ENCODE results near the gene MRPS27. TPM values are rescaled to one million over a fixed set of nuclear protein-coding genes. Genes with fewer than 3 reads are reported as not detected.

The MRPS27 gene
- total and polyA plus RNA-seq, 2 of the 4 experiments (the other 2 are of a cell fraction): 46.9 to 90.5 TPM

- no peak overlapping the region for H2AK5ac ChIP-seq (ENCODE audit: low read depth, low read length)
- no peak overlapping the region for H4K5ac ChIP-seq (ENCODE audit: low read depth, low read length)
- no peak overlapping the region for H3K14ac ChIP-seq (replicated peaks; ENCODE audit: low read depth, low read length)
- H3K4ac ChIP-seq (ENCODE audit: low read depth, low read length): no peak overlapping the region
- POLR2A ChIA-PET (ENCODE audit: unreplicated experiment): no interaction called here
- H3K9me1 ChIP-seq (ENCODE audit: insufficient read depth, low read length): peaks cover 11% of the 10 kb centered on the region
- BruUV-seq (replicated peaks): no TSS peak
- no peak overlapping the region for H4K91ac ChIP-seq (ENCODE audit: insufficient read depth, low read depth, low read length)
- no peak overlapping the region for H3K56ac ChIP-seq (ENCODE audit: extremely low read depth, insufficient read depth, low read length)
- peak overlapping the region; percentile 14; the same call in 1 of the 2 replicates for H2BK120ac ChIP-seq (ENCODE audit: low read depth, low read length)
- no peak overlapping the region for H3K18ac ChIP-seq (ENCODE audit: low read depth, low read length)
- dilution Hi-C loops (cut with HindIII; ENCODE audit: low sequenced_read_pairs, unreplicated experiment) (no loop called here), intact Hi-C loops (cut with micrococcal nuclease) (no loop called here), in situ Hi-C loops (cut with MboI; ENCODE audit: low sequenced_read_pairs) (loop anchor here (25.0 kb wide), 1 partner anchor 161 kb away; the partner anchor contains the start of gene ZNF366)
- no peak overlapping the region for H2AFZ ChIP-seq (replicated peaks; ENCODE audit: low read length, poor library complexity)
- no peak overlapping the region for H3K27ac ChIP-seq (ENCODE audit: insufficient read depth, low read length)
- DNase-seq: no peak
- no peak overlapping the region for H3K4me2 ChIP-seq (ENCODE audit: low read depth, low read length)
- no peak overlapping the region for H3K4me3 ChIP-seq (ENCODE audit: insufficient read depth, low read depth, low read length)
- H3K4me1 ChIP-seq (ENCODE audit: control insufficient read depth, insufficient read depth, low read length): peaks cover 26% of the 10 kb centered on the region
- H2BK15ac ChIP-seq (ENCODE audit: low read depth, low read length): peak overlapping the region; percentile 42; the same call in 1 of the 3 replicates
- H2AK9ac ChIP-seq (replicated peaks; ENCODE audit: low read depth, low read length, poor library complexity): no peak overlapping the region
- H3K27me3 ChIP-seq (ENCODE audit: control insufficient read depth, insufficient read depth, low read length): no peaks in the 10 kb centered on the region
- H3K36me3 ChIP-seq (ENCODE audit: control insufficient read depth, insufficient read depth, low read length): no peaks in the 10 kb centered on the region
- no peak overlapping the region for H3K23ac ChIP-seq (ENCODE audit: low read depth, low read length)
- no peak overlapping the region for H4K8ac ChIP-seq (ENCODE audit: low read depth in 2 of 2, low read length in 2 of 2)
- no peaks in the 10 kb centered on the region for H4K20me1 ChIP-seq (ENCODE audit: insufficient read depth, low read length)
- H3K9ac ChIP-seq (ENCODE audit: low read depth, low read length): no peak overlapping the region
- no peak overlapping the region for H2BK20ac ChIP-seq (ENCODE audit: low read depth, low read length)
- no CpG with 5 or more reads among the region's 2 CpGs for WGBS, 2 experiments (ENCODE audit: extremely low coverage in 2 of 2, insufficient read length in 1 of 2)
- no peak for ATAC-seq (ENCODE audit: low read depth)
- peaks cover 0 to 7% of the 10 kb centered on the region in 2 experiments; a peak in 1 of 4 replicates for H3K79me1 ChIP-seq (ENCODE audit: low read depth in 1 of 2, low read length in 2 of 2)
- TF ChIP-seq MXI1 (IDR thresholded peaks at IDR 0.05; ENCODE audit: borderline replicate concordance, low read depth, low read length) (no peak), BHLHE40 (IDR thresholded peaks at IDR 0.05; ENCODE audit: low read depth, low read length) (no peak), CTCF (conservative IDR thresholded peaks at IDR 0.05; ENCODE audit: low read depth, low read length) (no peak), USF2 (IDR thresholded peaks at IDR 0.05; ENCODE audit: low read depth, low read length) (no peak), NFE2L2 (IDR thresholded peaks at IDR 0.05; ENCODE audit: low read depth, low read length) (no peak), RAD21 (IDR thresholded peaks at IDR 0.05; ENCODE audit: low read length) (no peak), RCOR1 (IDR thresholded peaks at IDR 0.05; ENCODE audit: insufficient replicate concordance, low read length) (no peak), SMC3 (IDR thresholded peaks at IDR 0.05; ENCODE audit: low read depth, low read length) (no peak), MAZ (IDR thresholded peaks at IDR 0.05; ENCODE audit: borderline replicate concordance, low read depth, low read length) (no peak), CEBPB (IDR thresholded peaks at IDR 0.05; ENCODE audit: low read depth, low read length) (no peak), ELK1 (IDR thresholded peaks at IDR 0.05; ENCODE audit: borderline replicate concordance, low read depth, low read length) (no peak)
- H3K9me3 ChIP-seq (ENCODE audit: control insufficient read depth, insufficient read depth, low read length): no peaks in the 10 kb centered on the region
- CTCF ChIA-PET: no interaction called here
- H2BK5ac ChIP-seq (ENCODE audit: low read depth, low read length, poor library complexity, severe bottlenecking): no peak overlapping the region
Measured at GRCh38 chr5:72351376-72351775, 31.3 kb upstream of the MRPS27 start.
